DMS53 treated with DMSO at 0.1 percent for 48 hours (cell line): ENCODE results near the gene TPD52L2.

Source experiments
- DNase-seq: peaks from one replicate; lab custom pipeline; 2025; ENCODE audit not compliant: unreplicated experiment; lab: John Stamatoyannopoulos, UW

The TPD52L2 gene

DNA sequence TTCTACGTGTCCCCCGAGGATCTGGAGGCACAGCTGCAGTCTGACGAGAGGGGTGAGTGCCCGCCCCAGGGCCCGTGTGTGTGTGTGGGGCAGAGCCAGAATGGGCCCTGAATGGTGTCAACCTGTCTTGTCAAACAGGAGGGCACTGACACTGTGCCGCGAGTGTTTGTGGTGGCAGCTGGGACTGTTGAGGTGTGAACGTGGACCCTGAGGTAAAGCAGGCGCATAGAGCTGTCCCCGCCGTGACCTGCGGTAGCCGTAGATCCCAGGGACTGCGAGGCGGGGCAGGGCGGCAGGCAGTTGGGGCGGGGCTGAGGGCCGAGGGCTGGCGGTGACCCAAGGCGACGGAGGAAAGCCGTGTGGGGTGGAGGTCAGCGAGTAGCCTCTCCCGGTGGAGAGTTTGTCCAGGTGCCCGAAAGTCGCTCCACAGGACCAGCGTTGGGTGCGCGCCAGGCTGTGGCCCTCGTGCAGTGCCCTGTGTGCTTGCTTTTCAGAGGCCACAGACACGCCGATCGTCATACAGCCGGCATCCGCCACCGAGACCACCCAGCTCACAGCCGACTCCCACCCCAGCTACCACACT lies 66.0 kb downstream of the TPD52L2 start:
- no peak for DNase-seq

DNA sequence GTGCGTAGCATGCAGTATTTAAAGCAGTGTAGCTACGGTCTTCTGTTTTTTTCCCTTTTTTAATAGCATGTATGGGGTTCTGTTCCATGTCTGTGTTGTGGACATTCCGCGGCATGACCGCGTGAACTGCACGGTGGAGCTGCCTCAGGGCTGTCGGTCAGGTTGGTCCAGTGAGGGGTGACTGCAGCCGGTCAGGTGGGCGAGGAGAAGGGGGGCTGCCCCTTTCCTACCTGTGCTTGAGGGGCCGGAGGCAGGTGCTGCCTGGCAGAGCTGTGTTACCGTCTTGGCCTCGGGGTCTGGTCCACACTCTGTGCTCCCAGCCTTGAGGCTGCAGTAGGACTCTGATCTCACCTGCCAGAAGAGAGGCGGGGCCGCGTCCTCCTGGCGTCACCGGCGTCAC lies 66.7 kb downstream of the TPD52L2 start:
- no peak for DNase-seq

DNA sequence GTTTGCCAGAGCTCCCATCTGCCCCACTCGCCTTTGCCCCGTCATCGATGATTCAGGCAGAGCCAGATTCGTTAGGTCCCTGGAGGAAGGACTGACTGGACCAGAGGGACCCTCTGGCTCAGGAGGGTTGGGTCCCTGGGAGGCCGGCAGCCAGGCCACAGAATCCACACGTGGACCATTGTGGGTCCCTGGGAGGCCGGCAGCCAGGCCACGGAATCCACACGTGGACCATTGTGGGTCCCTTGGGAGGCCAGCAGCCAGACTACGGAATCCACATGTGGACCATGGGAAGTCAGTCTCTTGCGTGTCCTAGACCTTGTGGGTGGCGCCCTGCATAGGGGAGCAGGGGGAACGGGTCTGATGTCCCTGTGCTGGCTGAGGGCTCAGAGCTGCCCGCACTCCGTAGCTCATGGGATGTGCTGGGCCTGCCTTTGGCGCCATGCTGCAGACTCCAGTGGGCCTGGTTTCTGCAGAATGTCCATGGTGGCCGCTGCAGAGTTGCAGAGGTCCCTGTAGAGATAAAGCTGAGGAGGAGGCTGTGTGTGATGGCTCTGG lies 67.6 kb downstream of the TPD52L2 start:
- DNase-seq, result no peak

DNA sequence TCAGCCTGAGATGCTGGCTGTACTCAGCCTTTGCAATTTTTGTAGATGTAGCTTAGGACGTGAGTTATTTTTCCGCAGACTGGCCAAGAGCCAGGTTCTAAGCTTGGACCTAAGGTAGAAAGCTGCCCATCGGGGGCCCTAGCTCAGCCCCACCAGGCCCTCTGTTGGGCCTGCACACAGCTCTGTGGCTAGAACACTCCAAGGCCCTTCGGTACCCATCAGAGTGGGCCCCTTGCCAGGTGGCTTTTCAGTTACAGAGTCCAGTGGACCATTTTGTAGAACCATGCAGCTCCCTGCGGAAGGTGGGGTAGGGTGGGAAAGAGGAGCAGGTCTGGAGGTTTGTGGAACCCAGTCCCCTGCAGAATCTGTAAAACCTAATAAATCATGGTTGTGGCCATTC lies 68.6 kb downstream of the TPD52L2 start:
- DNase-seq, result no peak

DNA sequence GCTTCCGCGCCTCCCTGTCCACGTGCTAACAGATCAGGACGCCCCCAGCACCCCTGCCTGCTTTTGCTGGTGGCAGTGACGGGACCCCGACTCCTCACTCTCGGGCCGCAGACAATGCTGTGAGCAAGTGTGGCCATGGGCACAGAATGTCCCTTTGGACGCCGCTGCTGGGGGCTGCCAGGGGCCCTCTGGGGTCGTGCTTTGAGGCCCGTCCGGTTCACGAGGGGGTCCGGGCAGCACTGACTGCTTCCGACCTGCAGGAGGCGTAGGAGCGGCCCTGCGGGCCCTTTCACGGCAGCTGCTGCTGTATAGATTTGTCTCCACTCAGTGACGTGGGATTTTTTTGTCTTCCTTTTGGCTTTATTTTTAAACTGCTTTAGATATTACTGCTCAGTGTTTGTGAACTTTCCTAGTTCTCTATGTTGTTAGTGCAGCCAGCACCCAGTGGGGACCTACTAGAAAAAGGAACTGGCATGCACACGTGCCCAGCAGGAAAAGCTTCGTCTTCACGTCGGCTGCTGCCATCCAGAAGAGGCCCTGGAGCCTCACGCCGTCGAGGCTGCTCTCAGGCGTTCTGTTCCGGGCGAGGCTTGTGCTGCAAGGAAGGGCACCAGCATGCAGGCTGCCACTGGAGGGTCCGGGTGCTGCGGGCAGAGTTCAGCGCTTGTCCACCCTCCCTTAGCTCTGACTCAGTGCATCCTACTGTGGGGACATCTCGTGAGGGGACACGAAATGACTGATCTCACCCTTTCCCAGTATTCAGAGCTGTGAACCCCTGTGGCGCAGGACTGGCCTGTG lies 69.4 kb downstream of the TPD52L2 start:
- DNase-seq, result no peak

DNA sequence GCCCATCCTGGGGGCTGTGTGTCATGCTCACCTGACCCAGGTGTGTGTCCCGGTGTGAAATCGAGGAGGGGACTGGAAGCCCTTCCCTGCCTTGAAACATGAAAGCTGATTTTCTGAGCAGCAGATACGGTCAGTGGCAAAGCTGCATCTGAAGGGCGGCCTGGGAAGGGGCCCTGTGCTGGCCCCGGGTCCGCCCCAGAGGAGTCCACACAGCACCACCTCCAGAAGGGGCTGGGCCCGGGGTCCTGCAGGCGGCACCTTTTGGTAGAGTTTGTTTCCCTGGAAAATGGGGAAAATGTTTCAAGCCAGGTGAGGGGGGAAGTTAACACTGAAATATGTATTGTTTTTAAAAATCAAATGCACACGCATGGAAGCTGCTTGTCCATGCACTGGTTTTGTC lies 70.4 kb downstream of the TPD52L2 start:
- no peak for DNase-seq

DNA sequence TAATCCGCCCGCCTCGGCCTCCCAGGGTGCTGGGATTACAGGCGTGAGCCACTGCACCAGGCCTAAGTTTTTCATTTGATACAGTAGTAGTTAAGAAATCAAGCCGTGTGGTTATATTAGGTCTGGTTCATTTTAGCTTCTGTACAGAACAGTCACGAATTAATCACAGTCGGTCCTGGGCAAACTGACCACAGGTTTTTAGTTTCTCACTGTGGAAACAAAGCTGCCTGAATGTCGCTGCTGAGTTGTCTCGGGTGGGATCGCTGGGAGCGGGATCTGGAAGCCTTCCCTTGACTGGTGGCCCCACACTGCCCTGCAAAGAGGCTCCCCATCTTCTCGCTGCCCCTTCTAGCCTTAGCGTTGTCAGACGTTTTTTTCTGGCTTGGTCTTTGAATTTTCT lies 72.5 kb downstream of the TPD52L2 start:
- DNase-seq, result no peak

DNA sequence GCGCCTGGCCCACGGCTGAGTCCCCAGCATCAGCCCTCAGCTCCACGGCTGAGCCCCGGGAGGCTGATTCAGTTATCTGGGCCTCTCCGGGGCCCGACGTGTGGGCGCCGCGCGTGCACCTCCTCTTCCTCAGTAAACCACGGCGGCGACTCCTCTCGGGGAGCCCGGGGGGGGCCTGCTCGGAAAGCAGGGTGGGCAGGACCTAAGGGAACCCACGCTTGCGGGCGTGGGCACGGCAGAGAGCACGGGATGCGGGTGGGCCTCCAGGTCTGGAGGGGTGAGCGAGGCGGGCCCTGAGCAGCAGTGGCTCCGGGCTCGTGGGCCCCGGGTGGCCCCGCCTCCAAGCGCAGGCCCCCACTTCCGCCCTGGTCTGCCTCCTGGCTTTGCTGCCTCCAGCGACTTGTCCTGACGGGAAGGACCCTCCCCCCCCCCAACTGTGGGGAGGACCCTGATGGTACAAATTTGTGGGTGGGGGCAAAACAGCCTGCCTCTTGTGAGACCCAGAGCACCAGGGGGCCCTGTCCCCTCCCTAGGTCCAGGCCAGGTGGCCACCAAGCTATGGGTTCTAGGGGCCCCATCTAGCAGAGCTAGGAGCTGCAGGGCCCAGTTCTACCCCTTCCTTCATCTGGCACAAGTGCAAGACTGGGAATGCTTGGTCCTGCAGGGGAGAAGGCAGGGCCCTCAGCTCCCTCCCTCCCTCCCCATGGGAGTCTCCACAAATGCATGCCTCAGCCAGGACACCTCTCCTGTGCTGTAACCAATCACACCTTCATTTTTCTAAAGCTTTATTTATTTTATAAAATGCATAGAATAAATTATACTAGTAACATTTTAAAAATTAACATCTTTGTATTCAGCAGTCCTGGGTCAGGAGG lies 74.2 kb downstream of the TPD52L2 start:
- no peak for DNase-seq

DNA sequence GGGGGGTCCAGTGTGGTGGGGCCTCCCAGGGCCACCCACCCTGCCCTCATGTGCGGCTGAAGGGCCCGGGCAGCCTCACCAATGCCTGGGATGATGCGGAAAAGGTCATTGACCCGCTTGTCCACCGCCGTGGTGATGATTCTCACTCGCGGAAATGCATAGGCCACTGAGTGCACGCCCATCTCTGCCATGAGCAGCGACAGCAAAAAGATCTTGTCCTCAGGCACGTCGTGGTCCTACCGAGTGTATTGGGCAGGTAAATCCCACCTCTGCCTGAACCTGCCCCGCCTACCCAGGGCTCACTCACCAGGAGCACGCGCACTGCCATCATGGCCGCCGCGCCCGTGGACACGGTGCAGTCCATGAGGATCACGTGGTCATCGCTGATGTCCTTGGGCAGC lies 75.0 kb downstream of the TPD52L2 start:
- no peak for DNase-seq

DNA sequence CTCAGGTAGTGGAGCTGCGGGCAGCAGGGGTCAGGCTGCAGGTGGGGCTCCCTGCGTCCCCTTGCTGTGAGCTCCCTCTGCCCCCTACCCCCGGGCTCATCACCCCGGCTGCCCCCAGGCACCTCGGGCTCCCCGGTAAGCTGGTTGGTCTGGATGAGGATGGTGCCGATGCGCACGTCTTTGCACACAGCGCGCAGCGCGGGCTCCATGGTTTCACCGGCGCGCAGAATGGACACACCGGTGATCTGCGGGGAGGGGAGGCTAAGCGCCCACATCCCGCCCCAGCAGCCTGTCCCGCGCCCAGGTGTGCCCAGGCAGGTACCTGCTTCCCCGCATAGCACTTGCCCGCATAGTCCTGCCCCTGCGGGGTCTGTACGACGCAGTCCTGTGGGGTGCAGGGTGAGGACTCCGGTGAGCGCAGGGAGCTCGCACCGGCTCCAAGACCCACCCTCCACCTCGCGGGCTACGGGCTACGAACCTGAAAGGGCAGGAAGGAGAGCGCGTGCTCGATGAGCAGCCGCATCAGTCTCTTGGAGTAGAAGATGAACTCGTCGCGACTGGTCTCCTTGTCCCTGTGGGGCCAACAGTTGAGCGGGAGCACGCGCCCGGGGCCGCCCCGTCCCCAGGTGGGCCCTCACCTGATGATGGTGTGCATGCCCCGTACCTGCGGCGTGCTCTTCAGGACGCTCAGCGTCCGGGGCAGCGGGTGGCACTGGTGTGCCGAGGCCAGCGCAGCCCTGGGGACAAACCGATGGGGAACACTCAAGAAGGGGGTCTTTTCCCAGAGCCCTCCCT lies 75.6 kb downstream of the TPD52L2 start:
- DNase-seq, result no peak
